Spleen (tissue), 11 donors: ENCODE results near the gene MPP2. TPM values are rescaled to one million over a fixed set of nuclear protein-coding genes. Genes with fewer than 3 reads are reported as not detected.

Experiments used
- DNase-seq: peaks from one replicate; pipeline ENCODE4 v3.0.0-alpha.2; 2020
- H3K27ac ChIP-seq, 8 donors: fragments of 200-600 bp; sonication (generic) in 7 of 8; 1 replicate in 4 of 8; 2 replicates in 4 of 8; pipeline versions ENCODE4 v1.5.0 to v1.8.0; 2016 to 2021; ENCODE audit warnings: inconsistent platforms in 4 of 8, mild to moderate bottlenecking in 4 of 8, moderate library complexity in 1 of 8
- H3K27me3 ChIP-seq, 7 donors: fragments of 200-600 bp; sonication (generic) in 6 of 7; replicated peaks in 1 of 7; 1 replicate in 4 of 7; 2 replicates in 3 of 7; pipeline versions ENCODE4 v1.5.0 to v1.8.0; 2016 to 2021; ENCODE audit warnings: inconsistent platforms in 3 of 7, mild to moderate bottlenecking in 1 of 7
- H3K36me3 ChIP-seq, 6 donors: fragments of 200-600 bp; sonication (generic) in 5 of 6; 1 replicate in 4 of 6; 2 replicates in 2 of 6; pipeline versions ENCODE4 v1.5.0 to v1.8.0; 2016 to 2021; ENCODE audit warnings: inconsistent platforms in 2 of 6
- H3K4me1 ChIP-seq, 6 donors: fragments of 200-600 bp; sonication (generic) in 5 of 6; 1 replicate in 3 of 6; 2 replicates in 3 of 6; pipeline versions ENCODE4 v1.5.0 to v1.8.0; 2016 to 2021; ENCODE audit warnings: inconsistent platforms in 3 of 6
- H3K4me3 ChIP-seq, 8 donors: fragments of 200-600 bp; sonication (generic) in 7 of 8; 1 replicate in 4 of 8; 2 replicates in 4 of 8; pipeline versions ENCODE4 v1.5.0 to v1.8.0; 2016 to 2021; ENCODE audit warnings: inconsistent platforms in 4 of 8, mild to moderate bottlenecking in 4 of 8, moderate library complexity in 2 of 8
- H3K9me3 ChIP-seq, 8 donors: fragments of 200-600 bp; sonication (generic) in 7 of 8; 1 replicate in 4 of 8; 2 replicates in 4 of 8; pipeline versions ENCODE4 v1.5.0 to v1.8.0; 2016 to 2021; ENCODE audit warnings: inconsistent platforms in 4 of 8
- POLR2A ChIP-seq, 3 donors: fragments of 450-650 bp; IDR thresholded peaks; one replicate each; pipeline ENCODE4 v1.5.1; 2017; ENCODE audit warnings: antibody characterized with exemption in 3 of 3, mild to moderate bottlenecking in 1 of 3
- POLR2AphosphoS5 ChIP-seq, 3 donors: sonication (generic); formaldehyde crosslinking; IDR thresholded peaks; one replicate each; pipeline ENCODE4 v1.5.1; 2017; ENCODE audit warnings: antibody characterized with exemption in 3 of 3
- WGBS, 5 donors: extraction: QIAGEN DNeasy Blood & Tissue Kit in 3 of 5; methylation state at CpG; one replicate each; pipeline versions ENCODE4 v1.1.5 to v1.1.7; 2013 to 2018; 5-methylcytosine and 5-hydroxymethylcytosine counted together
- intact Hi-C: fragments of 100-400 bp; cut with DNase I; formaldehyde crosslinking; loops from one replicate; pipeline ENCODE4 v1.15.0; 2023; ENCODE audit warnings: low total_unique reads
- polyA plus RNA-seq, 3 donors: library from polyadenylated mRNA; stranded (reverse); fragments of 200-250 nt; gene quantifications; one replicate each; pipeline ENCODE4 v1.2.1, GENCODE V29; 2013
- total RNA-seq, 7 donors: library from RNA; depleted of rRNA in 3 of 7; stranded (reverse); fragments of >200 nt in 3 of 7; fragmentation: NEBNext Ultra II Directional in 4 of 7; extraction: Animal tissue kit (Norgen Biotek cat#: 25700) in 4 of 7; gene quantifications; one replicate each; pipeline versions ENCODE4 v1.1.0 to v1.2.1, GENCODE V29; 2016 to 2021
- TF ChIP-seq, protein P1 (sequence below), 11 experiments: fragments of 200-600 bp in 7 of 11; fragments of 450-650 bp in 4 of 11; sonication (generic) in 4 of 11; IDR thresholded peaks in 8 of 11; conservative IDR thresholded peaks in 3 of 11; 1 replicate in 7 of 11; 2 replicates in 4 of 11; pipeline versions ENCODE4 v1.4.0 to v1.8.0; 2016 to 2021; ENCODE audit warnings: antibody characterized with exemption in 11 of 11, inconsistent platforms in 4 of 11, mild to moderate bottlenecking in 1 of 11
- donor health status: healthy with polysubstance abuse.
- donor health status: DM: no; HTN: no; CAD: no; lungs with moderate emphysema.
- donor health status: DM: no; HTN: no; CAD: no.
- donor health status: Bipolar disorder and iron deficiency.
- donor health status: healthy.
- donor health status: DM: no; HTN: no; CAD: no.
- donor health status: DM: yes; HTN: yes; CAD: no.

Gene MPP2
- total and polyA plus RNA-seq, 10 donors = 0.13 to 2.4 (median 0.92) TPM

DNA sequence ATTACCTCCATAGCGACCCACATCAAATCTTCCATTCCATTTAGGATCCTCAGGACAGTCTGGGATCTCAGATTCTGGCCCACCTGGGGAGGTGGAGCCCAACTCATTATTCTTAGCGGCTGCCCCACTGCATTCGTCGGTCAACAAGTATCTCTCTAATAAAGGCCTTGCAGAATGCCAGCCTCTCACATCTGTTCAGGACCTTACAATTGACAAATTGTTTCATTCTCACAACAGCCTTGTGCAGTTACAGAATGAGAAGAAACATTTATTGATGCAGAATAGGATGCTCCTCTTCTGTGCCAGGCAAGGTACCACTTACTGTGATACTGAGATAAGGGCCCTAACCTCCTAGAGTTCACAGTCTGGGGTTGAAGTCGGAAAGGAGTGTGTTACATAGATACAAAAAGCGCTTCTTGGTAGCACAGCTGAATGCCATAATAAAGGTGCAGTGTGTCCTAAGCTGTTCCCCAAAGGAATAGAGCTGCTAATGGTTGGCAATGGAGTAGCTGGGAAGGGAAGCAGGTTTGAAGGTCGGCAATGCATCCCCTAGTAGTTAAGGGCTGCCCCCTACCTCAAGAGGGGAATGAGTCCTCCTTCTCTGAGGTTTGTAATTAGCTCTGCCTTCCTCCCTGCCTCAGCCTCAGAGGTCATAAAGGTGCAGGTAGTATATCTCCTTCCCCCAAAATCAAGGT lies 2.3 kb upstream of the MPP2 start:
- intact Hi-C loops = no loop called here
- H3K27ac ChIP-seq = no peak overlapping the region
- TF ChIP-seq POLR2A (IDR thresholded peaks at IDR 0.05) = no peak
- no peak for TF ChIP-seq POLR2AphosphoS5 (IDR thresholded peaks at IDR 0.05)
- H3K36me3 ChIP-seq = no peaks in the 10 kb centered on the region
- no peak overlapping the region for H3K4me3 ChIP-seq
- no peaks in the 10 kb centered on the region for H3K9me3 ChIP-seq
- H3K27me3 ChIP-seq = peaks cover 8 to 54% (median 42%) of the 10 kb centered on the region in 7 donors
- DNase-seq = no peak
- WGBS, 5 donors = 68 to 74% (median 72%) methylated on average over 7 of the region's 7 CpGs
- H3K4me1 ChIP-seq = peaks cover 20 to 32% (median 30%) of the 10 kb centered on the region in 6 donors

DNA sequence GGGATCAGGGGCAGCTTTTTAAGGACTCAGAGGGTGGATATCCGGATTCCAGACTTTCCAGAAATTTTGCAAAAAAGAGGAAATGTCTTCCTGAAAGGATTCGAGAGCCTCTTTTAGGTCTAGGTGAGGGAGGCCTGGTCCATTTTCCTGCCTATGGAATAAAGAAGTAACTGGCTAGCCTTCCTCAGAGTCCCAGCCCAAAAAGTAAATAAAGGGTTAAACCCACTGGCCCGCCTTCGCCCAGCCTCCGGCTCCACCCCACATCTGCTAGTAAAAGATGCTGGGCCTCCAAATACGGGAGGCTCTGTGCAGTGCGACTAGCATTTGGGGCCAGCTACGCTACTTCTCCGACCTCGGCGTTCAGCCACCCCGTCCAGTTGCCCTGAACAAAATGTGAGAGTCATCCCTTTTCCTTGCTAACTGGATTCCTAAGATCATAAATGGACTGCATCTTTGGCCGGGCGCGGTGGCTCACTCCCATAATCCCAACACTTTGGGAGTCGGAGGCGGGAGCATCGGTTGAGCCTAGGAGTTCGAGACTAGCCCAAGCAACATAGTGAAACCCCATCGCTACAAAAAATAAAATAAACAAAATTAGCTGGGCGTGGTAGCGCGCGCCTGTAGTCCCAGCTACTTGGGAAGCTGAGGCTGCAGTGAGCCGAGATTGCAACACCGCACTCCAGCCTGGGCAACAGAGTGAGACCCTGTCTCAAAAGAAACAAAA lies 824 bp upstream of the MPP2 start:
- DNase-seq = no peak
- 26 to 30% (median 27%) methylated on average over 26 of the region's 26 CpGs for WGBS, 5 donors
- Histone ChIP-seq H3K9me3 (no peaks in the 10 kb centered on the region), H3K36me3 (no peaks in the 10 kb centered on the region), H3K4me1 (peaks cover 20 to 32% (median 30%) of the 10 kb centered on the region in 6 donors), H3K4me3 (peak overlapping the region; percentile 33 to 71 (median 43)), H3K27me3 (peaks cover 8 to 70% (median 43%) of the 10 kb centered on the region in 7 donors), H3K27ac (peak overlapping the region in 2 of 8 donors; percentile 46 to 52)
- intact Hi-C loops = no loop called here
- no peak for TF ChIP-seq POLR2AphosphoS5 (IDR thresholded peaks at IDR 0.05)
- TF ChIP-seq POLR2A (IDR thresholded peaks at IDR 0.05) = no peak
- TF ChIP-seq, protein P1, sequence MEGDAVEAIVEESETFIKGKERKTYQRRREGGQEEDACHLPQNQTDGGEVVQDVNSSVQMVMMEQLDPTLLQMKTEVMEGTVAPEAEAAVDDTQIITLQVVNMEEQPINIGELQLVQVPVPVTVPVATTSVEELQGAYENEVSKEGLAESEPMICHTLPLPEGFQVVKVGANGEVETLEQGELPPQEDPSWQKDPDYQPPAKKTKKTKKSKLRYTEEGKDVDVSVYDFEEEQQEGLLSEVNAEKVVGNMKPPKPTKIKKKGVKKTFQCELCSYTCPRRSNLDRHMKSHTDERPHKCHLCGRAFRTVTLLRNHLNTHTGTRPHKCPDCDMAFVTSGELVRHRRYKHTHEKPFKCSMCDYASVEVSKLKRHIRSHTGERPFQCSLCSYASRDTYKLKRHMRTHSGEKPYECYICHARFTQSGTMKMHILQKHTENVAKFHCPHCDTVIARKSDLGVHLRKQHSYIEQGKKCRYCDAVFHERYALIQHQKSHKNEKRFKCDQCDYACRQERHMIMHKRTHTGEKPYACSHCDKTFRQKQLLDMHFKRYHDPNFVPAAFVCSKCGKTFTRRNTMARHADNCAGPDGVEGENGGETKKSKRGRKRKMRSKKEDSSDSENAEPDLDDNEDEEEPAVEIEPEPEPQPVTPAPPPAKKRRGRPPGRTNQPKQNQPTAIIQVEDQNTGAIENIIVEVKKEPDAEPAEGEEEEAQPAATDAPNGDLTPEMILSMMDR (IDR thresholded peaks at IDR 0.05 in 8 of 11, conservative IDR thresholded peaks at IDR 0.05 in 3 of 11) = no peak

DNA sequence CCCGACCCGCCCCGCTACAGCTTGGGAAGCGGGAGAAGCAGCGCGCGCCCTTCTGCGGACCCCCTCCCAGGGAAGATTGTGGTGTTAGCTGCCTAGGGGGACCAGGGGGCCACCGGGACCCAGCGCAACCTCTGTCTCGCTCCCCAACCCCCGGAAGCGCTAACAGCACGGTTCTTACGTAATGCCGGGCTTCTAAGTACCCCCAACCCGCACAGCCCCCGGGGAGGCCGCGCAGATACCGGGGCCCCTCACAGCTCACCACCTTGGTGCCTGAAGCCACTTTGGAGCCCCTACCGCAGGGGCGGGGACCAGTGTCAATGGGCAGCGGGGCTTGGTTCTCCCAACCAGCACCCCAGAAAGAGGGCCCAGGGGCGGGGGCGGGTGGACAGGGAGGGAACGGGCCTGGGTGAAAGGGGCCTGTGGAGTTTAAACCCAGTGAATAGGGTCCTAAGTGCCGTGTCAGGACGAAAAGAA lies 348 bp downstream of the MPP2 start:
- H3K4me1 ChIP-seq = peaks cover 20 to 32% (median 30%) of the 10 kb centered on the region in 6 donors
- TF ChIP-seq, protein P1 (IDR thresholded peaks at IDR 0.05 in 8 of 11, conservative IDR thresholded peaks at IDR 0.05 in 3 of 11) = no peak
- TF ChIP-seq POLR2AphosphoS5 (IDR thresholded peaks at IDR 0.05) (no peak), POLR2A (IDR thresholded peaks at IDR 0.05) (no peak)
- intact Hi-C loops = no loop called here
- H3K9me3 ChIP-seq = no peaks in the 10 kb centered on the region
- peaks cover 8 to 81% (median 43%) of the 10 kb centered on the region in 7 donors for H3K27me3 ChIP-seq
- no peaks in the 10 kb centered on the region for H3K36me3 ChIP-seq
- WGBS, 5 donors = 1 to 3% (median 2%) methylated on average over 24 to 29 of the region's 29 CpGs
- peak overlapping the region in 4 of 8 donors; percentile 18 to 52 (median 34) for H3K27ac ChIP-seq
- DNase-seq = no peak
- H3K4me3 ChIP-seq = peak overlapping the region; percentile 33 to 71 (median 43)

DNA sequence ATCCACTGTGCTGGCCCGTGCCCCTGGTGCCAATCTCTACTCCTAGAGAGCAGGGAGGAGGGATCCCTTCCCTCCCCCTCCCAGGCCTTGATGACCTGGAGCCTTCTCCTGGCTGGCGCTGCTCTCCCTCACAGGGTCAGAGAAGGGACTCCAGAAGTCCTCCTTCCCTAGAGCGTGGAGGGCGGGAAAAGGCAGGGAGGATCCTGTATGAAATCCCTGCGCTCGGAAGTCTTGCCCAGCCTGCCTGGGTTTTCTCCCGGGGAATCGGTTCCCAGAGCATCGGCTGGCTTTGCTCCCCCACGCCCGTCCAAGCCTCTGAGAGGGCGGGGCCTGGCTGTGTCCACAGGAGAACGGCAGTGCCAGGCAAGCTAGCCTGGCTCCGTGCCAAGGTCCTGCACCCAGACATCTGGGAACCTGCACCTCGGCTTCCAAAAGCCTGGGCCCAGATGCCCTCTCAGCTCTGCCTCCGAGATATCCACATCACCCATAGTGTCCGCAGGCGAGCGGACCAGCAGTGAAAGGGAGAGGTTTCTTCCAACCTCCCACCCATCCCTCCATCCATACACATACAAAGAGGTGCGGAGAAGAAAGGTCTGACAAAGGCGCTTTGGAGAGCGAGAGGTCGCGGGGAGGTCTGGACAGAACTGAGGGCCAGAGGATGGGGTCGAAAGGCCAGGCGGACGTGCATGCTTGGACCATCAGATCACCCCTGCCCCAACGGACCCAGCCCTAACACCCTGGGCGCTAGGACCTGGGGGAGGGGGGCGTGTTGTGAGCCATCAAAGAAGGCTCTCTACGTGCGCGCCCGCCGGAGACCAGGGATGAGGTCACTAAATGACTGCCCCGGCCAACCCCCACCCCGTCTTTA lies 1.1 kb downstream of the MPP2 start:
- TF ChIP-seq, protein P1 (IDR thresholded peaks at IDR 0.05 in 8 of 11, conservative IDR thresholded peaks at IDR 0.05 in 3 of 11) = no peak
- TF ChIP-seq POLR2A (IDR thresholded peaks at IDR 0.05) (no peak), POLR2AphosphoS5 (IDR thresholded peaks at IDR 0.05) (no peak)
- peak overlapping the region in 7 of 8 donors; percentile 33 to 71 (median 43) for H3K4me3 ChIP-seq
- no peaks in the 10 kb centered on the region for H3K36me3 ChIP-seq
- intact Hi-C loops = no loop called here
- WGBS, 5 donors = 9 to 14% (median 10%) methylated on average over 29 to 37 of the region's 37 CpGs
- H3K9me3 ChIP-seq = no peaks in the 10 kb centered on the region
- peaks cover 8 to 89% (median 43%) of the 10 kb centered on the region in 7 donors for H3K27me3 ChIP-seq
- peak overlapping the region in 1 of 8 donors; percentile 52 for H3K27ac ChIP-seq
- DNase-seq = no peak
- H3K4me1 ChIP-seq = peaks cover 20 to 32% (median 31%) of the 10 kb centered on the region in 6 donors
